HK-2 (cell line): ENCODE results near the gene RPS6KA2.
A peak's percentile ranks its signal among the peaks of the same experiment; 100 is the strongest.
"Not testable (repeated sequence)": the region's sequence is repeated elsewhere in the genome, so short reads cannot be mapped to it uniquely, and the experiment has no call there.

Source experiments
- DNase-seq: peaks from one replicate; pipeline ENCODE4 v3.0.0-alpha.2; 2018; ENCODE audit not compliant: unreplicated experiment

Gene RPS6KA2

GRCh38 chr6:166400181-166400580, 226.9 kb downstream of the RPS6KA2 start:
- DNase-seq = no peak

GRCh38 chr6:166398348-166398747, 228.7 kb downstream of the RPS6KA2 start:
- DNase-seq = no peak

GRCh38 chr6:166397849-166398248, 229.2 kb downstream of the RPS6KA2 start:
- DNase-seq = no peak

- no peak for DNase-seq
Measured at GRCh38 chr6:166395778-166396177, 231.3 kb downstream of the RPS6KA2 start.

DNA sequence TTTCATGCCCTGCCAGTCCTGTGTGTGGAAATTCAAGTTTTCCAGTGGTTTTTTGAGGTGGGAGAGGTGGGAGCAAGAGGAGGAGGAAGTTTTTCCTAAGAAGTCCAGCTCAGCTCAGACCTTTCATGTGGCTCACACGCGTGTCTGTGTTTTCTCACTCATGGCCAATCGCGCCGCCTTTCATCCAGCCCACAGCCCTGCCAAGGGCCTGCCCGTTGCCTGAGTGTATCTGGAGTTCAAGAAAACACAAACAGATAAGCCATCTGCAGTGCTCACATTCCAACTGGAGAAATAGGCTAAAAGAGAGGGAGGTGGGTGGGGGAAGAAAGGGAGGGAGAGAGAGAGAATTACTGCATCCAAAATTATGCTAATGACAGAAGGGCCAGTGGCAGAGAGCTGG, 231.7 kb downstream of the RPS6KA2 start:
- no peak for DNase-seq

- DNase-seq = no peak
Measured at GRCh38 chr6:166394036-166394892, 232.8 kb downstream of the RPS6KA2 start.

DNA sequence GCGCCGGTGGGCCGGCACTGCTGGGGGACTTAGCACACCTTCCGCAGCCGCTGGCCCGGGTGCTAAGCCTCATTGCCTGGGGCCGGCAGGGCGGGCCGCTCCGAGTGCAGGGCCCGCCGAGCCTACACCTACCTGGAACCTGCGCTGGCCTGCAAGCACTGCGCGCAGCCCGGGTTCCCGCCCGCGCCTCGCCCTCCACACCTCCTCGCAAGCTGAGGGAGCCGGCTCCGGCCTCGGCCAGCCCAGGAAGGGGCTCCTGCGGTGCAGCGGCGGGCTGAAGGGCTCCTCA, 233.6 kb downstream of the RPS6KA2 start:
- DNase-seq = no peak

DNA sequence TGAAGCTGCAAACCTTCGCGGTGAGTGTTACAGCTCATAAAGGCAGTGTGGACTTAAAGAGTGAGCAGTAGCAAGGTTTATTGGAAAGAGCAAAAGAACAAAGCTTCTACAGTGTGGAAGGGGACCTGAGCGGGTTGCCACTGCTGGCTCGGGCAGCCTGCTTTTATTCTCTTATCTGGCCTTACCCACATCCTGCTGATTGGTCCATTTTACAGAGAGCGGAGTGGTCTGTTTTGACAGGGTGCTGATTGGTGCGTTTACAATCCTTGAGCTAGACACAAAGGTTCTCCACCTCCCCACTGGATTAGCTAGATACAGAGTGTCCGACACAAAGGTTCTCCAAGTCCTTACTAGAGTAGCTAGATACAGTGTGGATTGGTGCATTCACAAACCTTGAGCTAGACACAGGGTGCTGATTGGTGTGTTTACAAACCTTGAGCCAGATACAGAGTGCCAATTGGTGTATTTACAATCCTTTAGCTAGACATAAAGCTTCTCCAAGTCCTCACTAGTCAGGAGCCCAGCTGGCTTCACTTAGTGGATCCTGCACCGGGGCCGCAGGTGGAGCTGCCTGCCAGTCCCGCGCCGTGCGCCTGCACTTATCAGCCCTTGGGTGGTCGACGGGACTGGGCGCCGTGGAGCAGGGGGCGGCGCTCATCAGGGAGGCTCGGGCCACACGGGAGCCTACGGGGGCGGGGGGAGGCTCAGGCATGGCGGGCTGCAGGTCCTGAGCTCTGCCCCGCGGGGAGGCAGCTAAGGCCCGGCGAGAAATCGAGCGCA, 234.1 kb downstream of the RPS6KA2 start:
- DNase-seq = not testable (repeated sequence)

GRCh38 chr6:166389119-166389518, 237.9 kb downstream of the RPS6KA2 start:
- DNase-seq = no peak

DNA sequence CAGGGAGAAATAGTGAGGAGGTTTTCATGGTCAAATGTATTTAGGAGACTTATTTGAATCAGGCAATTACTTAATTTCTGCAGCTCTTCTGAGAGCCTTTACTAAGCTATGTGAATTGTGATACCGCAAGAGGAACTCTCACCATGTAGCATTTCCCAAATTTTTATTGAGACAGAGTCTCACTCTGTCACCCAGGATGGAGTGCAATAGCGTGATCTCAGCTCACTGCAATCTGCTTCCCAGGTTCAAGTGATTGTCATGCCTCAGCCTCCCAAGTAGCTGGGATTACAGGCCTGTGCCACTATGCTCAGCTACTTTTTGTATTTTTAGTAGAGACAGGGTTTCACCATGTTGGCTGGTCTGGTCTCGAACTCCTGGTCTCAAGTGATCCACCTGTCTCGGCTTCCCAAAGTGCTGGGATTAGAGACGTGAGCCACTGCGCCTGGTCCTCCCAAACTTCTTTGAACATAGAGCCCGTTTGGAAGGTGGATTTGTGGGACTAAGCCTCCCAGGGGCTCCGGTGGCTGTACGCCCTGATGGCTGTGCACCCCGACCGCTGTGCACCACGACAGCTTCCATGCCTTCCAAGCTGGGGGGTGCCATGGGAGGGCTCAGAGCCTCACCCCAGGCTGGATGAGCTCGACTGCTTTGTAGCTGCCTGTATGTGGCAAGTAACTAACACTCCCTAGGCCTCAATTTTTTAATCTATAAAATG, 238.6 kb downstream of the RPS6KA2 start:
- no peak for DNase-seq

DNA sequence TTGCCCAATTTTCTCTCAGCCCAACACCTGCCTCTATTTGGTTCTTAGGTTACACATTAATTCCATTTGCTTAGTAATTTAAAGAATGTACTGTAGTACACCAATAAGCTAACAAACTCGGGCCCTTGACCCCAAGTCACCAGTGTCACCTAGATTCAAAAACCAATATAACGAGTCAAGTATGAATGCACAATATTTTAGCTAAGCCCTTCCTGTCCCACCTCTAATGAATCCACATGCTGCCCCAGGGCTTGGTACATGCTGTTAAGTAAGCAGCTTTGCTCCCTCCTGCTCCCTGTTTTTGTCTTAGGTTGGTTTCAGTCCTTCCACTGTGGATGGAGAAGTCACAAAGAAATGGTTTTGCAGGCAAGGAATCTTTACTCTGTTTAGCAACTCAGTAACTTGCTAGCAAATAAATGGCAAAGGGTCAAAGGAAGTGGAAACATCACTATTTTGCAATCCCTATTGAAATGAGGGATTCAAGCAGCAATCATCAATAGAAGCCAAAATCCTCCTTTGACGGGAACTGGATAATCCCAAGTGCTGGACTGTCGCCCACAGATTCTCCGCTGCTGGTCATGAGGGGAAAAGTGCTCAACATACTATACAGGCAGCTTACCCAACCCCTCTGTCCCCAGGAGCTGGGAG, 239.3 kb downstream of the RPS6KA2 start:
- no peak for DNase-seq

GRCh38 chr6:166387098-166387497, 240.0 kb downstream of the RPS6KA2 start:
- DNase-seq = not testable (repeated sequence)

- DNase-seq = no peak
Measured at GRCh38 chr6:166386111-166386510, 240.9 kb downstream of the RPS6KA2 start.

DNA sequence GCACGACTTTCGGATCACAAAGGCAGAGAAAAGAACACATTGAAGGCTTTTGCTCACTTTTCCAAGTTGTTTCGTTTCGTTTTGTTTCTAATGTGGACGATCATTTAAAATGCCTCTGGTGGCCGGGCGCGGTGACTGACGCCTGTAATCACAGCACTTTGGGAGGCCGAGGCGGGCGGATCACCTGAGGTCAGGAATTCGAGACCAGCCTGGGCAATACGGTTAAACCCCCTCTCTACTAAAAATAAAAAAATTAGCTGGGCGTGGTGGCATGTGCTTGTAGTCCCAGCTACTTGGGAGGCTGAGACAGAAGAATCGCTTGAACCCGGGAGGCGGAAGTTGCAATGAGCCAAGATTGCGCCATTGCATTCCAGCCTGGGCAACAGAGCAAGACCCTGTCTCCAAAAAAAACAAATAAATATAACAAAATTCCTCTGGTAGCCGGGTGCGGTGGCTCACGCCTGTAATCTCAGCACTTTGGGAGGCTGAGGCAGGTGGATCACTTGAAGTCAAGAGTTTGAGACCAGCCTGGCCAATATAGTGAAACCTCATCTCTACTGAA, 243.2 kb downstream of the RPS6KA2 start:
- DNase-seq = not testable (repeated sequence)

DNA sequence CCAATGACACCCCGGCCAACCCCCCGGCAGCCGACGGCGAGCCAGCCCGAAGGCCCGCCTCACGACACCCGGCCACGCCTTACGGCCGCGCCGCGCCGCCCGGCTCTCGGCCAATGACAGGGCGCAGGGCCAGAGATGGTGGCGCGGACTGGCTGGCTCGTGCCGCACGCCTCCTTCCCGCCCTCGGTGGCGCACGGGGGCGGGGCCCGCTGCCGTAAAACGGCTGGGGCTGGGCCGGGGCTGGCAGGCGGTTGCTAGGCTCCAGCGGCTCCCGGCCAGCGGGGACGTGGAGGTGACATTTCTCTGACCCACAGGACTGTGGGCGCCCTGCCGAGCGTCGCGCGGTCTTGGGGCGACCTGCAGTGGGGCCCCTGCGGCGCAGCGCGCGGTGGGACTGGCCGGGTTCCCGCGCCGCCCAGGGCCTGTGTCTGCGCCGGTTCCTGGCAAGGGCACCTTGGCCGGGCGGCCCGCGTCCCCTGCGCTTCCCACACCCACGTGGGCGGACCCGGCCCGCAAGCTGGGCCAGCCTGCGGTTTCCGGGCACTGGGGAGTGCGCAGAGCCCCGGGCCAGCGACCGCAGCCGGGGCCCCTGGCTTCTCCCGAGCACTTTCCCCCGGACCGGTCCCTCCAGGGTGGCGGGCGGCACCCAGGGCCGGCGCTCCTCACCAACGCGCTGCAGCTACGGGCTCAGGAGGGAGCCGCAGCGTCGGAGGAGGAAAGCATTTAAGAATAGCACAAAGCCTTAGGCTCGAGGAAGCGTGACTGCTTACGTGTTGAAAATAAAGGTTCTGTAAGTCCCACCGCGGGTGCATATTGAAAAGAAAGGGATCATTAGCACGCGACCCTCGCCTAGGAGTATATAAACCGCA, 243.9 kb downstream of the RPS6KA2 start, which contains the start of gene MPC1:
Gene MPC1, minus strand, starts transcription at position 8 of the 869 bp plus-strand sequence. CDS start 64 bp downstream, outside the sequence.
- peak; percentile 95 for DNase-seq

GRCh38 chr6:166382500-166382932, 244.5 kb downstream of the RPS6KA2 start:
- no peak for DNase-seq

DNA sequence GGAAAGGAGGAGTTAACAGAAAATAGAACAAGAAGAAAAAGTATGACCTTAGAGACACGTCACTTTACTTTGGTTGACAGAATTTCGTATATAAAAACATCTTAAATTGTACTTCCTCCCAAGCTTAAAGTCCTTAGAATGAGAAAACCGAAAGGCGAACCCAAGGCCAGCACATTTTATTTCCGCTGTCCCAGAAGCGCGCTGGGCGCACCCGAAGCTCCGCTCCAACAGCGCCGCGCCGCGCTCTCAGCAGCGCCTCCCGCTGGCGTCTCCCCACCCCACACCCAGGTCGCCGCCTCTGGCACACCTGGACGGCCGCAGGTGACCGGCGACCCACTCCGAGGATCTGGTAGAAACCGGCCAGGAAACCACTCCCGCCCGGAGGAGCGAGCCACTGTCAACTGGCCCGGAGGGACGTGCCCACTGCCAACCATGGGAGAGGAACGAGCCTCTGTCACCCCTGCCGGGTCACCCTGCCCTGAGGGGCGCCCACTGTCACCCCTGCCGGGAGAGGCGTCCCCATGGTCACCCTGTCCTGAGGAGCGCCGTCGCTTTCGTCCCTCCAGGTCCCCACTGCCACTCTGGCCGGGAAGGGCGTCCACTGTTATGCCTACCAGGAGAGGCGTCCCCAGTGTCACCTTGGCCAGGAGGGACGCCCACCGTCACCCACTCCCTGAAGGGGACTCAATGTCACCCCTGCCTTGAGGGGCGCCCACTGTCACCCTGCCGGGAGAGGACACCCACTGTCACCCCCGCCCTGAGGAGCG, 245.1 kb downstream of the RPS6KA2 start:
- peak; percentile 75 for DNase-seq

- DNase-seq = no peak
Measured at GRCh38 chr6:166381381-166381732, 245.7 kb downstream of the RPS6KA2 start.

- DNase-seq = no peak
Measured at GRCh38 chr6:166379800-166380199, 247.3 kb downstream of the RPS6KA2 start.

- DNase-seq = no peak
Measured at GRCh38 chr6:166379103-166379586, 247.9 kb downstream of the RPS6KA2 start.
